Neural cell (in vitro differentiated cells): Measurements from ENCODE around the gene NFASC. TPM values are rescaled to one million over a fixed set of nuclear protein-coding genes. Genes with fewer than 3 reads are reported as not detected.

Source experiments
- H2AFZ ChIP-seq: fragments of 200-600, 300-800 bp; sonication (generic), shearing (Covaris generic); 2 replicates; pipeline ENCODE4 v1.6.0; 2014; ENCODE audit warnings: low read depth, mild to moderate bottlenecking, antibody characterized with exemption, low read length, moderate library complexity
- H3F3A ChIP-seq: fragments of 200-600 bp; shearing (Covaris generic); 2 replicates; pipeline ENCODE4 v1.6.1; 2016; ENCODE audit warnings: mild to moderate bottlenecking, moderate library complexity, mixed read lengths, antibody characterized with exemption, low read length; ENCODE audit not compliant: insufficient read depth, poor library complexity, severe bottlenecking
- H3K27ac ChIP-seq: fragments of 200-600, 300-800 bp; sonication (generic), shearing (Covaris generic); 2 replicates; pipeline ENCODE4 v1.5.1; 2014; ENCODE audit warnings: mild to moderate bottlenecking, low read length, moderate library complexity
- H3K27me3 ChIP-seq: fragments of 300-800, 200-600 bp; sonication (generic), shearing (Covaris generic); 2 replicates; pipeline ENCODE4 v1.6.0; 2014; ENCODE audit warnings: mild to moderate bottlenecking, low read depth, low read length, moderate library complexity; ENCODE audit not compliant: insufficient read depth
- H3K36me3 ChIP-seq: fragments of 300-800, 200-600 bp; sonication (generic), shearing (Covaris generic); 2 replicates; pipeline ENCODE4 v1.5.1; 2014; ENCODE audit warnings: mild to moderate bottlenecking, antibody characterized with exemption, low read length, moderate library complexity; ENCODE audit not compliant: insufficient read depth
- H3K4me2 ChIP-seq: fragments of 300-800, 200-600 bp; sonication (generic), shearing (Covaris generic); 2 replicates; pipeline ENCODE4 v1.6.0; 2014; ENCODE audit warnings: mild to moderate bottlenecking, low read length
- H3K4me3 ChIP-seq: fragments of 300-800, 200-600 bp; sonication (generic), shearing (Covaris generic); 2 replicates; pipeline ENCODE4 v1.5.1; 2014; ENCODE audit warnings: mild to moderate bottlenecking, low read length, moderate library complexity
- H3K79me2 ChIP-seq: fragments of 200-600 bp; shearing (Covaris generic); replicated peaks from 2 replicates; pipeline ENCODE4 v1.6.0; 2014; ENCODE audit warnings: mild to moderate bottlenecking, low read length, moderate library complexity; ENCODE audit not compliant: insufficient read depth
- H3K9ac ChIP-seq: fragments of 300-800, 200-600 bp; sonication (generic), shearing (Covaris generic); 2 replicates; pipeline ENCODE4 v1.6.1; 2016; ENCODE audit warnings: mild to moderate bottlenecking, low read length, mixed read lengths
- H3K9me2 ChIP-seq: fragments of 200-600 bp; shearing (Covaris generic); 2 replicates; pipeline ENCODE4 v1.6.1; 2016; ENCODE audit warnings: mild to moderate bottlenecking, low read length, mixed read lengths; ENCODE audit not compliant: insufficient read depth
- H3K9me3 ChIP-seq: fragments of 200-600, 300-800 bp; sonication (generic), shearing (Covaris generic); 2 replicates; pipeline ENCODE4 v1.6.1; 2016; ENCODE audit warnings: mild to moderate bottlenecking, mixed run types, low read length, moderate library complexity, mixed read lengths
- H4K20me1 ChIP-seq: fragments of 200-600 bp; shearing (Covaris generic); 2 replicates; pipeline ENCODE4 v1.6.1; 2016; ENCODE audit warnings: mild to moderate bottlenecking, mixed run types; ENCODE audit not compliant: insufficient read depth
- EP300 ChIP-seq: fragments of 450-650 bp; conservative IDR thresholded peaks from 2 replicates; pipeline ENCODE4 v1.6.1; 2014; ENCODE audit warnings: antibody characterized with exemption, mild to moderate bottlenecking, moderate library complexity; ENCODE audit not compliant: poor library complexity, severe bottlenecking
- EZH2 ChIP-seq: fragments of 200-600, 300-800 bp; shearing (Covaris generic), sonication (generic); IDR thresholded peaks from 2 replicates; pipeline ENCODE4 v1.6.1; 2014; ENCODE audit warnings: antibody characterized with exemption, low read length, borderline replicate concordance, mild to moderate bottlenecking; ENCODE audit not compliant: insufficient read depth, poor library complexity, severe bottlenecking
- MXI1 ChIP-seq: fragments of 450-650 bp; conservative IDR thresholded peaks from 2 replicates; pipeline ENCODE4 v1.6.1; 2014; ENCODE audit warnings: antibody characterized with exemption, mild to moderate bottlenecking; ENCODE audit not compliant: poor library complexity, severe bottlenecking
- POLR2AphosphoS5 ChIP-seq: IDR thresholded peaks from 2 replicates; pipeline ENCODE4 v1.6.1; 2012
- RAD21 ChIP-seq: fragments of 450-650 bp; conservative IDR thresholded peaks from 2 replicates; pipeline ENCODE4 v1.6.1; 2014; ENCODE audit warnings: antibody characterized with exemption, mild to moderate bottlenecking, moderate library complexity
- REST ChIP-seq: IDR thresholded peaks from 2 replicates; pipeline ENCODE4 v1.6.1; 2012; ENCODE audit warnings: borderline replicate concordance
- SMC3 ChIP-seq: fragments of 450-650 bp; conservative IDR thresholded peaks from 2 replicates; pipeline ENCODE4 v1.6.1; 2014; ENCODE audit warnings: antibody characterized with exemption, mild to moderate bottlenecking, moderate library complexity; ENCODE audit not compliant: poor library complexity
- TAF1 ChIP-seq: IDR thresholded peaks from 2 replicates; pipeline ENCODE4 v1.6.1; 2012; ENCODE audit warnings: low read depth
- polyA plus RNA-seq: library from polyadenylated mRNA; depleted of rRNA; stranded (reverse); fragments of >200 nt; gene quantifications from 2 replicates; pipeline ENCODE4 v1.2.3, GENCODE V29; 2014
- TF ChIP-seq, protein P1 (sequence below): fragments of 450-650 bp; IDR thresholded peaks from 2 replicates; pipeline ENCODE4 v1.5.1; 2014; ENCODE audit warnings: antibody characterized with exemption, mild to moderate bottlenecking, moderate library complexity; ENCODE audit not compliant: poor library complexity, severe bottlenecking

NFASC gene
- polyA plus RNA-seq, 1 donor from 2014 or later, result 23.9 TPM

DNA sequence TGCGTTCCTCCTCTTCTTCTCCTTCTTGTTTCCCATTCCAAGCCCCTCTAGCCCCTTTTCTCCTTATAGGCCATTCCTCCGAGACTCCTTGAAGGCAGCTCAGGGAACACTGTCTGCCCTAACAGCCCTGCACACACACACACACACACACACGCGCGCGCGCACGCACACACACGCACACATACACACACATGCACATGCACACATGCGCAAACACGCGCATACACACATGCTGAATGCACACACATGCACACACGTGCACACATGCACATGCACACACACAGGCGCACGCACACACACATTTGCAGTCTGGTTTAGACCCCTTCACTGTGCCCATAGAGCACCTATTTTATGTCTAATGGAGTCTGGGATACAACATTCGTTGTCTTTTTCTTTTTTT lies 154.6 kb downstream of the NFASC start:
- Histone ChIP-seq H3K9ac (no peak overlapping the region), H2AFZ (no peak overlapping the region), H3K27me3 (no peaks in the 10 kb centered on the region), H3K9me3 (no peaks in the 10 kb centered on the region), H3F3A (no peaks in the 10 kb centered on the region), H3K4me3 (no peak overlapping the region), H3K79me2 (no peaks in the 10 kb centered on the region), H3K36me3 (no peaks in the 10 kb centered on the region), H3K9me2 (no peaks in the 10 kb centered on the region), H3K27ac (no peak overlapping the region), H3K4me2 (no peak overlapping the region), H4K20me1 (no peaks in the 10 kb centered on the region)
- TF ChIP-seq REST (no peak), MXI1 (no peak), TAF1 (no peak), POLR2AphosphoS5 (no peak), RAD21 (no peak), EZH2 (no peak), SMC3 (no peak), EP300 (no peak)
- TF ChIP-seq, protein P1, sequence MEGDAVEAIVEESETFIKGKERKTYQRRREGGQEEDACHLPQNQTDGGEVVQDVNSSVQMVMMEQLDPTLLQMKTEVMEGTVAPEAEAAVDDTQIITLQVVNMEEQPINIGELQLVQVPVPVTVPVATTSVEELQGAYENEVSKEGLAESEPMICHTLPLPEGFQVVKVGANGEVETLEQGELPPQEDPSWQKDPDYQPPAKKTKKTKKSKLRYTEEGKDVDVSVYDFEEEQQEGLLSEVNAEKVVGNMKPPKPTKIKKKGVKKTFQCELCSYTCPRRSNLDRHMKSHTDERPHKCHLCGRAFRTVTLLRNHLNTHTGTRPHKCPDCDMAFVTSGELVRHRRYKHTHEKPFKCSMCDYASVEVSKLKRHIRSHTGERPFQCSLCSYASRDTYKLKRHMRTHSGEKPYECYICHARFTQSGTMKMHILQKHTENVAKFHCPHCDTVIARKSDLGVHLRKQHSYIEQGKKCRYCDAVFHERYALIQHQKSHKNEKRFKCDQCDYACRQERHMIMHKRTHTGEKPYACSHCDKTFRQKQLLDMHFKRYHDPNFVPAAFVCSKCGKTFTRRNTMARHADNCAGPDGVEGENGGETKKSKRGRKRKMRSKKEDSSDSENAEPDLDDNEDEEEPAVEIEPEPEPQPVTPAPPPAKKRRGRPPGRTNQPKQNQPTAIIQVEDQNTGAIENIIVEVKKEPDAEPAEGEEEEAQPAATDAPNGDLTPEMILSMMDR, result no peak

DNA sequence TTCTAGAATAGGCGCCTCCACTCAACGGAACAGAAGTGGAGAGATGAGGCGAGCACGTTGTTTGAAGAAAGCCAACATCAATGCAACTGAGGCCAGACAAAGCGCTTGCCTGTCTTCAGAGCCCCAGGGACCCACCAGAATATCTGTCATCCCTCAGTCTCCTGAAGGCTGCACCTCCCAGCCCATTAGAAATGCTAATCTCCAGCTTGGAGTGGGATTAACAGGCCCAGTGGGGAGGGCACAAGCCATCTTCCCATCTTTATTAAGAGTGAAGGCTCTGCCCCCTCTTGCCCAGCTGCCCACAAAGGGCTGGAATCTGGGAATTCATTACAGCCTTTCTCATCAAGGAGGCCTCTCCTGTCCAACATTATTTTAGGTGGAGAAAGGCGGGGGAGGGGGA lies 155.5 kb downstream of the NFASC start:
- Histone ChIP-seq H3K79me2 (no peaks in the 10 kb centered on the region), H3K27ac (peak overlapping the region; percentile 0), H3F3A (no peaks in the 10 kb centered on the region), H3K4me3 (no peak overlapping the region), H3K36me3 (no peaks in the 10 kb centered on the region), H3K9ac (no peak overlapping the region), H3K9me3 (no peaks in the 10 kb centered on the region), H3K4me2 (no peak overlapping the region), H2AFZ (no peak overlapping the region), H4K20me1 (no peaks in the 10 kb centered on the region), H3K9me2 (no peaks in the 10 kb centered on the region), H3K27me3 (no peaks in the 10 kb centered on the region)
- TF ChIP-seq SMC3, result no peak
- no peak for TF ChIP-seq TAF1
- no peak for TF ChIP-seq RAD21
- no peak for TF ChIP-seq EP300
- no peak for TF ChIP-seq MXI1
- TF ChIP-seq REST, result no peak
- TF ChIP-seq, protein P1, result no peak
- no peak for TF ChIP-seq EZH2
